GM23338 (cell line): ENCODE data around the gene TMEM229B. TPM values are rescaled to one million over a fixed set of nuclear protein-coding genes. Genes with fewer than 3 reads are reported as not detected.
A peak's percentile ranks its signal among the peaks of the same experiment; 100 is the strongest.

Experiments used
- ATAC-seq: fragments of 200-7000 bp; cut with Tn5 transposase; 3 replicates; pipeline ENCODE4 v1.9.1; 2020
- DNase-seq: peaks from one replicate; pipeline ENCODE4 v3.0.0-alpha.2; 2015; ENCODE audit warnings: low spot score
- H2AFZ ChIP-seq: fragments of 200-600 bp; sonication (generic); 2 replicates; pipeline ENCODE4 v1.8.0; 2016; ENCODE audit warnings: antibody characterized with exemption, mild to moderate bottlenecking, moderate library complexity
- H3F3A ChIP-seq: fragments of 200-600 bp; sonication (generic); replicated peaks from 2 replicates; pipeline ENCODE4 v1.8.0; 2017; ENCODE audit warnings: antibody characterized with exemption, mixed run types, low read depth
- H3K27ac ChIP-seq: fragments of 200-600 bp; sonication (generic); 2 replicates; pipeline ENCODE4 v1.6.1; 2016; ENCODE audit warnings: low read depth
- H3K27me3 ChIP-seq: fragments of 200-600 bp; sonication (generic); 2 replicates; pipeline ENCODE4 v1.8.0; 2016; ENCODE audit warnings: mild to moderate bottlenecking, mixed run types, moderate library complexity; ENCODE audit not compliant: insufficient read depth
- H3K36me3 ChIP-seq: fragments of 200-600 bp; sonication (generic); 2 replicates; pipeline ENCODE4 v1.8.0; 2016; ENCODE audit warnings: mild to moderate bottlenecking; ENCODE audit not compliant: insufficient read depth
- H3K4me1 ChIP-seq: fragments of 200-600 bp; sonication (generic); 2 replicates; pipeline ENCODE4 v1.8.0; 2016; ENCODE audit warnings: mild to moderate bottlenecking, moderate library complexity; ENCODE audit not compliant: insufficient read depth
- H3K4me2 ChIP-seq: fragments of 200-600 bp; sonication (generic); 2 replicates; pipeline ENCODE4 v1.7.1; 2017; ENCODE audit warnings: mixed run types
- H3K4me3 ChIP-seq: fragments of 200-600 bp; sonication (generic); 2 replicates; pipeline ENCODE4 v1.6.1; 2016; ENCODE audit warnings: mixed run types
- H3K79me2 ChIP-seq: fragments of 200-600 bp; sonication (generic); replicated peaks from 2 replicates; pipeline ENCODE4 v1.8.0; 2017; ENCODE audit warnings: mild to moderate bottlenecking; ENCODE audit not compliant: insufficient read depth
- H3K9me2 ChIP-seq: fragments of 200-600 bp; sonication (generic); 2 replicates; pipeline ENCODE4 v1.8.0; 2017; ENCODE audit not compliant: insufficient read depth
- H4K20me1 ChIP-seq: fragments of 200-600 bp; sonication (generic); replicated peaks from 2 replicates; pipeline ENCODE4 v1.8.0; 2017; ENCODE audit warnings: mild to moderate bottlenecking; ENCODE audit not compliant: insufficient read depth
- H3K27ac Mint-ChIP-seq: 2 replicates; pipeline ENCODE4 v1.8.0; 2020; ENCODE audit warnings: inconsistent platforms, mild to moderate bottlenecking, moderate library complexity, mixed read lengths
- H3K27me3 Mint-ChIP-seq: 3 replicates; pipeline ENCODE4 v1.8.0; 2022; ENCODE audit warnings: low read depth, mild to moderate bottlenecking, moderate library complexity, mixed read lengths, inconsistent platforms; ENCODE audit not compliant: insufficient read depth, poor library complexity
- H3K36me3 Mint-ChIP-seq: 3 replicates; pipeline ENCODE4 v1.8.0; 2021; ENCODE audit warnings: low read depth, mild to moderate bottlenecking, inconsistent platforms, moderate library complexity, mixed read lengths
- H3K4me1 Mint-ChIP-seq: 3 replicates; pipeline ENCODE4 v1.8.0; 2020; ENCODE audit warnings: mild to moderate bottlenecking, inconsistent platforms, mixed read lengths
- H3K4me3 Mint-ChIP-seq: 3 replicates; pipeline ENCODE4 v1.8.0; 2021; ENCODE audit warnings: moderate library complexity, mild to moderate bottlenecking, inconsistent platforms, mixed read lengths
- H3K9me3 Mint-ChIP-seq: 3 replicates; pipeline ENCODE4 v1.8.0; 2020; ENCODE audit warnings: moderate library complexity, mild to moderate bottlenecking, inconsistent platforms, mixed read lengths
- EZH2 ChIP-seq: fragments of 200-600 bp; sonication (generic); IDR thresholded peaks from one replicate; pipeline ENCODE4 v1.8.0; 2017; ENCODE audit warnings: antibody characterized with exemption, mild to moderate bottlenecking, low read depth; ENCODE audit not compliant: unreplicated experiment
- EZH2phosphoT487 ChIP-seq: fragments of 200-600 bp; sonication (generic); IDR thresholded peaks from one replicate; pipeline ENCODE4 v1.8.1; 2018; ENCODE audit warnings: antibody characterized with exemption; ENCODE audit not compliant: unreplicated experiment
- NANOG ChIP-seq: IDR thresholded peaks from 2 replicates; pipeline ENCODE4 v1.6.1; 2016; ENCODE audit warnings: antibody characterized with exemption, borderline replicate concordance
- POLR2AphosphoS5 ChIP-seq: IDR thresholded peaks from 2 replicates; pipeline ENCODE4 v1.6.1; 2016; ENCODE audit warnings: antibody characterized with exemption, low read depth
- STAT1 ChIP-seq: IDR thresholded peaks from one replicate; pipeline ENCODE4 v1.6.1; 2016; ENCODE audit warnings: antibody characterized with exemption; ENCODE audit not compliant: unreplicated experiment
- ZNF114 ChIP-seq: fragments of 250-450 bp; sonication (Bioruptor Pico); IDR thresholded peaks from 2 replicates; pipeline ENCODE4 v1.5.0; 2020; ENCODE audit warnings: mild to moderate bottlenecking, moderate library complexity
- polyA plus RNA-seq: library from polyadenylated mRNA; unstranded; fragments of >200 nt; fragmentation: Nextera tagmentation; extraction: Ambion mirVana; gene quantifications from 2 replicates; pipeline ENCODE4 v1.2.1, GENCODE V29; 2016
- total RNA-seq: library from RNA; depleted of rRNA; stranded (reverse); fragments of >200 nt; shearing (Covaris generic); gene quantifications from 2 replicates; pipeline ENCODE4 v1.2.3, GENCODE V29; 2014
- TF ChIP-seq, protein P1 (sequence below): fragments of 250-450 bp; sonication (Bioruptor Pico); IDR thresholded peaks from 2 replicates; pipeline ENCODE4 v1.5.0; 2020; ENCODE audit warnings: mild to moderate bottlenecking, moderate library complexity
- TF ChIP-seq, protein P2 (sequence below), 2 experiments: fragments of 200-600 bp in 1 of 2; sonication (generic) in 1 of 2; conservative IDR thresholded peaks; 2 replicates each; pipeline versions ENCODE4 v1.5.1 to v1.6.1; 2016 to 2017; ENCODE audit warnings: antibody characterized with exemption in 2 of 2, low read depth in 2 of 2, mild to moderate bottlenecking in 2 of 2, moderate library complexity in 1 of 2
- TF ChIP-seq, protein P3 (sequence below): IDR thresholded peaks from 2 replicates; pipeline ENCODE4 v1.6.1; 2016; ENCODE audit warnings: antibody characterized with exemption

Gene TMEM229B
- total and polyA plus RNA-seq, 2 experiments from 2014 or later = 0.42 to 2.4 TPM

DNA sequence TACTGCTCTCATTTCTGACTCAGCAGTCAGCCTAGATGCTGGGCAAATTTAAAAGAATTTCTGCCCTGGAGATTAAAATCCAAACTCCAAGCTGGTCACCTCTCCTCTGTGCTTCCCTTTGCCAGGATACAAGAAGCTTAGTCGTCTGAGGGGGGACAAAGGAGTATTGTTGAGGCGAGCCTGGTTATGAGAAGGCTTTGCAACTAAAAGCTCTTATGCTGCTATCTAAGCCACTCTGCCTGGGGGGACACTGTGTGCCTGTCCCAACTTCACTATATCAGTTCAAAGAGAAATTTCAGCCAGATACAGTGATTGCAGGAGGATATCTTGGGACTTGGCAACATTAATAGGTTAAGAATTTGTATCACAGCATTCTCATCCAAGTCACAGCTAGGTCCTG, 33.7 kb upstream of the TMEM229B start:
- Histone ChIP-seq H3K4me2 (no peak overlapping the region), H3K27ac (no peak overlapping the region), H3K4me1 (no peaks in the 10 kb centered on the region), H4K20me1 (no peaks in the 10 kb centered on the region), H3F3A (no peaks in the 10 kb centered on the region), H3K79me2 (no peaks in the 10 kb centered on the region), H3K4me3 (no peak overlapping the region), H3K36me3 (no peaks in the 10 kb centered on the region), H3K9me2 (no peaks in the 10 kb centered on the region), H2AFZ (0 out of 2 replicates have a peak overlapping the region, but pooled peaks have one; percentile 14), H3K27me3 (peaks cover 16% of the 10 kb centered on the region; the same call in 1 of the 2 replicates)
- TF ChIP-seq EZH2phosphoT487 (no peak), POLR2AphosphoS5 (no peak), ZNF114 (CRISPR knock-in tag) (no peak), EZH2 (no peak), NANOG (no peak), STAT1 (no peak)
- TF ChIP-seq, protein P1, sequence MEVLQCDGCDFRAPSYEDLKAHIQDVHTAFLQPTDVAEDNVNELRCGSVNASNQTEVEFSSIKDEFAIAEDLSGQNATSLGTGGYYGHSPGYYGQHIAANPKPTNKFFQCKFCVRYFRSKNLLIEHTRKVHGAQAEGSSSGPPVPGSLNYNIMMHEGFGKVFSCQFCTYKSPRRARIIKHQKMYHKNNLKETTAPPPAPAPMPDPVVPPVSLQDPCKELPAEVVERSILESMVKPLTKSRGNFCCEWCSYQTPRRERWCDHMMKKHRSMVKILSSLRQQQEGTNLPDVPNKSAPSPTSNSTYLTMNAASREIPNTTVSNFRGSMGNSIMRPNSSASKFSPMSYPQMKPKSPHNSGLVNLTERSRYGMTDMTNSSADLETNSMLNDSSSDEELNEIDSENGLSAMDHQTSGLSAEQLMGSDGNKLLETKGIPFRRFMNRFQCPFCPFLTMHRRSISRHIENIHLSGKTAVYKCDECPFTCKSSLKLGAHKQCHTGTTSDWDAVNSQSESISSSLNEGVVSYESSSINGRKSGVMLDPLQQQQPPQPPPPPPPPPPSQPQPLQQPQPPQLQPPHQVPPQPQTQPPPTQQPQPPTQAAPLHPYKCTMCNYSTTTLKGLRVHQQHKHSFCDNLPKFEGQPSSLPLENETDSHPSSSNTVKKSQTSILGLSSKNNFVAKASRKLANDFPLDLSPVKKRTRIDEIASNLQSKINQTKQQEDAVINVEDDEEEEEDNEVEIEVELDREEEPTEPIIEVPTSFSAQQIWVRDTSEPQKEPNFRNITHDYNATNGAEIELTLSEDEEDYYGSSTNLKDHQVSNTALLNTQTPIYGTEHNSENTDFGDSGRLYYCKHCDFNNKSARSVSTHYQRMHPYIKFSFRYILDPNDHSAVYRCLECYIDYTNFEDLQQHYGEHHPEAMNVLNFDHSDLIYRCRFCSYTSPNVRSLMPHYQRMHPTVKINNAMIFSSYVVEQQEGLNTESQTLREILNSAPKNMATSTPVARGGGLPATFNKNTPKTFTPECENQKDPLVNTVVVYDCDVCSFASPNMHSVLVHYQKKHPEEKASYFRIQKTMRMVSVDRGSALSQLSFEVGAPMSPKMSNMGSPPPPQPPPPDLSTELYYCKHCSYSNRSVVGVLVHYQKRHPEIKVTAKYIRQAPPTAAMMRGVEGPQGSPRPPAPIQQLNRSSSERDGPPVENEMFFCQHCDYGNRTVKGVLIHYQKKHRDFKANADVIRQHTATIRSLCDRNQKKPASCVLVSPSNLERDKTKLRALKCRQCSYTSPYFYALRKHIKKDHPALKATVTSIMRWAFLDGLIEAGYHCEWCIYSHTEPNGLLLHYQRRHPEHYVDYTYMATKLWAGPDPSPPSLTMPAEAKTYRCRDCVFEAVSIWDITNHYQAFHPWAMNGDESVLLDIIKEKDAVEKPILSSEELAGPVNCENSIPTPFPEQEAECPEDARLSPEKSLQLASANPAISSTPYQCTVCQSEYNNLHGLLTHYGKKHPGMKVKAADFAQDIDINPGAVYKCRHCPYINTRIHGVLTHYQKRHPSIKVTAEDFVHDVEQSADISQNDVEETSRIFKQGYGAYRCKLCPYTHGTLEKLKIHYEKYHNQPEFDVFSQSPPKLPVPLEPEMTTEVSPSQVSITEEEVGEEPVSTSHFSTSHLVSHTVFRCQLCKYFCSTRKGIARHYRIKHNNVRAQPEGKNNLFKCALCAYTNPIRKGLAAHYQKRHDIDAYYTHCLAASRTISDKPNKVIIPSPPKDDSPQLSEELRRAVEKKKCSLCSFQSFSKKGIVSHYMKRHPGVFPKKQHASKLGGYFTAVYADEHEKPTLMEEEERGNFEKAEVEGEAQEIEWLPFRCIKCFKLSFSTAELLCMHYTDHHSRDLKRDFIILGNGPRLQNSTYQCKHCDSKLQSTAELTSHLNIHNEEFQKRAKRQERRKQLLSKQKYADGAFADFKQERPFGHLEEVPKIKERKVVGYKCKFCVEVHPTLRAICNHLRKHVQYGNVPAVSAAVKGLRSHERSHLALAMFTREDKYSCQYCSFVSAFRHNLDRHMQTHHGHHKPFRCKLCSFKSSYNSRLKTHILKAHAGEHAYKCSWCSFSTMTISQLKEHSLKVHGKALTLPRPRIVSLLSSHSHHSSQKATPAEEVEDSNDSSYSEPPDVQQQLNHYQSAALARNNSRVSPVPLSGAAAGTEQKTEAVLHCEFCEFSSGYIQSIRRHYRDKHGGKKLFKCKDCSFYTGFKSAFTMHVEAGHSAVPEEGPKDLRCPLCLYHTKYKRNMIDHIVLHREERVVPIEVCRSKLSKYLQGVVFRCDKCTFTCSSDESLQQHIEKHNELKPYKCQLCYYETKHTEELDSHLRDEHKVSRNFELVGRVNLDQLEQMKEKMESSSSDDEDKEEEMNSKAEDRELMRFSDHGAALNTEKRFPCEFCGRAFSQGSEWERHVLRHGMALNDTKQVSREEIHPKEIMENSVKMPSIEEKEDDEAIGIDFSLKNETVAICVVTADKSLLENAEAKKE (CRISPR knock-in tag) = no peak
- TF ChIP-seq, protein P2, sequence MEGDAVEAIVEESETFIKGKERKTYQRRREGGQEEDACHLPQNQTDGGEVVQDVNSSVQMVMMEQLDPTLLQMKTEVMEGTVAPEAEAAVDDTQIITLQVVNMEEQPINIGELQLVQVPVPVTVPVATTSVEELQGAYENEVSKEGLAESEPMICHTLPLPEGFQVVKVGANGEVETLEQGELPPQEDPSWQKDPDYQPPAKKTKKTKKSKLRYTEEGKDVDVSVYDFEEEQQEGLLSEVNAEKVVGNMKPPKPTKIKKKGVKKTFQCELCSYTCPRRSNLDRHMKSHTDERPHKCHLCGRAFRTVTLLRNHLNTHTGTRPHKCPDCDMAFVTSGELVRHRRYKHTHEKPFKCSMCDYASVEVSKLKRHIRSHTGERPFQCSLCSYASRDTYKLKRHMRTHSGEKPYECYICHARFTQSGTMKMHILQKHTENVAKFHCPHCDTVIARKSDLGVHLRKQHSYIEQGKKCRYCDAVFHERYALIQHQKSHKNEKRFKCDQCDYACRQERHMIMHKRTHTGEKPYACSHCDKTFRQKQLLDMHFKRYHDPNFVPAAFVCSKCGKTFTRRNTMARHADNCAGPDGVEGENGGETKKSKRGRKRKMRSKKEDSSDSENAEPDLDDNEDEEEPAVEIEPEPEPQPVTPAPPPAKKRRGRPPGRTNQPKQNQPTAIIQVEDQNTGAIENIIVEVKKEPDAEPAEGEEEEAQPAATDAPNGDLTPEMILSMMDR (conservative IDR thresholded peaks at IDR 0.05; ENCODE audit: low read depth in 2 of 2) = no peak
- TF ChIP-seq, protein P3, sequence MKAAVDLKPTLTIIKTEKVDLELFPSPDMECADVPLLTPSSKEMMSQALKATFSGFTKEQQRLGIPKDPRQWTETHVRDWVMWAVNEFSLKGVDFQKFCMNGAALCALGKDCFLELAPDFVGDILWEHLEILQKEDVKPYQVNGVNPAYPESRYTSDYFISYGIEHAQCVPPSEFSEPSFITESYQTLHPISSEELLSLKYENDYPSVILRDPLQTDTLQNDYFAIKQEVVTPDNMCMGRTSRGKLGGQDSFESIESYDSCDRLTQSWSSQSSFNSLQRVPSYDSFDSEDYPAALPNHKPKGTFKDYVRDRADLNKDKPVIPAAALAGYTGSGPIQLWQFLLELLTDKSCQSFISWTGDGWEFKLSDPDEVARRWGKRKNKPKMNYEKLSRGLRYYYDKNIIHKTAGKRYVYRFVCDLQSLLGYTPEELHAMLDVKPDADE = no peak
- ATAC-seq (no peak), DNase-seq (no peak)
- no peaks in the 10 kb centered on the region for H3K9me3 Mint-ChIP-seq
- no peak overlapping the region for H3K4me3 Mint-ChIP-seq
- no peaks in the 10 kb centered on the region for H3K36me3 Mint-ChIP-seq
- H3K27ac Mint-ChIP-seq = no peak overlapping the region; the same call in 1 of the 2 replicates
- peaks cover 4% of the 10 kb centered on the region for H3K27me3 Mint-ChIP-seq
- H3K4me1 Mint-ChIP-seq = peaks cover 4% of the 10 kb centered on the region
